Pericardium fibroblast (primary cell): ENCODE data around the gene SLC46A1. TPM values are rescaled to one million over a fixed set of nuclear protein-coding genes. Genes with fewer than 3 reads are reported as not detected.

Experiments
- total RNA-seq: library from RNA; depleted of rRNA; stranded (reverse); fragments of >200 nt; gene quantifications from 2 replicates; pipeline ENCODE4 v1.2.3, GENCODE V29; 2015

The SLC46A1 gene
- total RNA-seq: 2.3 and 3.7 TPM in 2 replicates

GRCh38 chr17:28405632-28406472 is at the start of gene SLC46A1:
SLC46A1 (minus strand) TSS chr17:28406212; CDS start chr17:28406114, 98 bp downstream.

GRCh38 chr17:28371245-28372202 is 34.5 kb downstream of the SLC46A1 start, which contains the start of gene SARM1:
SARM1 (plus strand) TSS chr17:28371694; CDS start chr17:28372033, 339 bp downstream.

GRCh38 chr17:28370035-28370743 is 35.8 kb downstream of the SLC46A1 start, which contains the start of gene VTN:
VTN (minus strand) TSS chr17:28370307; CDS start chr17:28370203, 104 bp downstream.

GRCh38 chr17:28364665-28365363 is 41.2 kb downstream of the SLC46A1 start, which contains the start of gene SEBOX:
SEBOX (minus strand) TSS chr17:28365199; CDS start chr17:28365151, 48 bp downstream.

GRCh38 chr17:28357061-28357900 is 48.7 kb downstream of the SLC46A1 start, which contains the start of gene POLDIP2:
POLDIP2 (minus strand) TSS chr17:28357527; CDS start chr17:28357448, 79 bp downstream.

Other genes starting within 250 kb of the SLC46A1 start
- gene TMEM97, start 87.0 kb downstream of the SLC46A1 start, total RNA-seq: 21.5 and 22.5 TPM in 2 replicates
- 46.5 and 65.3 TPM in 2 replicates for gene IFT20, start 70.7 kb downstream of the SLC46A1 start, total RNA-seq
- 26.9 and 42.0 TPM in 2 replicates for gene TNFAIP1, start 70.5 kb downstream of the SLC46A1 start, total RNA-seq
- gene POLDIP2, start 48.7 kb downstream of the SLC46A1 start, total RNA-seq: 70.8 and 80.8 TPM in 2 replicates
- gene SEBOX, start 41.0 kb downstream of the SLC46A1 start, total RNA-seq: not detected in 2 replicates
- gene VTN, start 35.9 kb downstream of the SLC46A1 start, total RNA-seq: 17.4 and 23.3 TPM in 2 replicates
- 12.9 and 15.6 TPM in 2 replicates for gene SARM1, start 34.5 kb downstream of the SLC46A1 start, total RNA-seq
- gene SLC13A2, start 67.4 kb upstream of the SLC46A1 start, total RNA-seq: not detected in 2 replicates
- 0.12 TPM in 1 of 2 replicates, not detected in the other for gene FOXN1, start 100.1 kb upstream of the SLC46A1 start, total RNA-seq
- 36.6 and 39.7 TPM in 2 replicates for gene UNC119, start 146.4 kb upstream of the SLC46A1 start, total RNA-seq
- 56.1 and 82.5 TPM in 2 replicates for gene PIGS, start 165.3 kb upstream of the SLC46A1 start, total RNA-seq
- gene ALDOC, start 170.7 kb upstream of the SLC46A1 start, total RNA-seq: 69.6 and 136 TPM in 2 replicates
- 2.7 and 3.7 TPM in 2 replicates for gene SPAG5, start 192.8 kb upstream of the SLC46A1 start, total RNA-seq
- gene RSKR, start 208.0 kb upstream of the SLC46A1 start, total RNA-seq: 1.3 and 8.6 TPM in 2 replicates
- gene BLTP2, start 238.9 kb upstream of the SLC46A1 start, total RNA-seq: 73.8 and 81.3 TPM in 2 replicates